SK-N-SH treated with all-trans-retinoic acid at 6 μM for 48 hours (cell line): ENCODE data around the gene CHST8.
A peak's percentile ranks its signal among the peaks of the same experiment; 100 is the strongest.

ENCODE experiments used
- ATAC-seq: fragments of 200-7000 bp; cut with Tn5 transposase; 3 replicates; pipeline ENCODE4 v1.9.1; 2020; ENCODE audit warnings: mild to moderate bottlenecking, moderate library complexity
- ARNTL ChIP-seq: fragments of 450-650 bp; formaldehyde crosslinking; IDR thresholded peaks from 2 replicates; pipeline ENCODE4 v1.5.0; 2020; ENCODE audit warnings: low read depth, mild to moderate bottlenecking, moderate library complexity, borderline replicate concordance
- BACH2 ChIP-seq: fragments of 250-450 bp; sonication (Bioruptor Pico); IDR thresholded peaks from 2 replicates; pipeline ENCODE4 v1.9.0; 2021; ENCODE audit warnings: mild to moderate bottlenecking, borderline replicate concordance
- CREB5 ChIP-seq: fragments of 250-450 bp; sonication (Bioruptor Pico); IDR thresholded peaks from 2 replicates; pipeline ENCODE4 v1.5.1; 2020; ENCODE audit warnings: low read depth, mild to moderate bottlenecking, moderate library complexity
- CSDC2 ChIP-seq: fragments of 250-450 bp; sonication (Bioruptor Pico); IDR thresholded peaks from 2 replicates; pipeline ENCODE4 v1.5.0; 2020; ENCODE audit warnings: mild to moderate bottlenecking, moderate library complexity
- ESRRG ChIP-seq: fragments of 250-450 bp; sonication (Bioruptor Pico); IDR thresholded peaks from 2 replicates; pipeline ENCODE4 v1.6.1; 2021; ENCODE audit warnings: mild to moderate bottlenecking
- GLIS3 ChIP-seq: fragments of 250-450 bp; sonication (Bioruptor Pico); IDR thresholded peaks from 2 replicates; pipeline ENCODE4 v1.5.0; 2020; ENCODE audit warnings: mild to moderate bottlenecking, moderate library complexity
- ISL1 ChIP-seq: fragments of 250-450 bp; sonication (Bioruptor Pico); IDR thresholded peaks from 2 replicates; pipeline ENCODE4 v2.1.2; 2022; ENCODE audit warnings: mild to moderate bottlenecking, moderate library complexity
- OSR1 ChIP-seq: fragments of 250-450 bp; sonication (Bioruptor Pico); IDR thresholded peaks from 2 replicates; pipeline ENCODE4 v1.8.0; 2022; ENCODE audit warnings: moderate library complexity, mild to moderate bottlenecking, inconsistent platforms
- POU6F1 ChIP-seq: fragments of 250-450 bp; sonication (Bioruptor Pico); IDR thresholded peaks from 2 replicates; pipeline ENCODE4 v1.8.0; 2021; ENCODE audit warnings: low read depth, mild to moderate bottlenecking, moderate library complexity, borderline replicate concordance
- PPARA ChIP-seq: fragments of 250-450 bp; sonication (Bioruptor Pico); IDR thresholded peaks from 2 replicates; pipeline ENCODE4 v1.5.0; 2020; ENCODE audit warnings: mild to moderate bottlenecking, borderline replicate concordance
- RARB ChIP-seq: fragments of 250-450 bp; sonication (Bioruptor Pico); IDR thresholded peaks from 2 replicates; pipeline ENCODE4 v1.8.0; 2021; ENCODE audit warnings: mild to moderate bottlenecking, moderate library complexity
- TCF4 ChIP-seq: fragments of 250-450 bp; sonication (Bioruptor Pico); IDR thresholded peaks from 2 replicates; pipeline ENCODE4 v1.8.0; 2021; ENCODE audit warnings: mild to moderate bottlenecking, moderate library complexity, borderline replicate concordance
- TOX ChIP-seq: fragments of 250-450 bp; sonication (Bioruptor Pico); IDR thresholded peaks from 2 replicates; pipeline ENCODE4 v1.8.0; 2021; ENCODE audit warnings: mild to moderate bottlenecking, moderate library complexity, borderline replicate concordance
- TSHZ2 ChIP-seq: fragments of 250-450 bp; sonication (Bioruptor Pico); IDR thresholded peaks from 2 replicates; pipeline ENCODE4 v1.5.0; 2020; ENCODE audit warnings: mild to moderate bottlenecking, moderate library complexity
- ZC3H10 ChIP-seq: fragments of 250-450 bp; sonication (Bioruptor Pico); IDR thresholded peaks from 2 replicates; pipeline ENCODE4 v1.5.1; 2021; ENCODE audit warnings: mild to moderate bottlenecking, moderate library complexity
- ZFP3 ChIP-seq: fragments of 250-450 bp; sonication (Bioruptor Pico); IDR thresholded peaks from 2 replicates; pipeline ENCODE4 v1.5.0; 2020; ENCODE audit warnings: mild to moderate bottlenecking, moderate library complexity
- ZFP30 ChIP-seq: fragments of 450-650 bp; formaldehyde crosslinking; IDR thresholded peaks from 2 replicates; pipeline ENCODE4 v1.5.0; 2022; ENCODE audit warnings: mild to moderate bottlenecking, moderate library complexity
- ZNF565 ChIP-seq: fragments of 450-650 bp; formaldehyde crosslinking; conservative IDR thresholded peaks from 2 replicates; pipeline ENCODE4 v1.5.0; 2020; ENCODE audit warnings: low read depth, mild to moderate bottlenecking, moderate library complexity
- ZNF70 ChIP-seq: fragments of 450-650 bp; formaldehyde crosslinking; IDR thresholded peaks from 2 replicates; pipeline ENCODE4 v1.5.0; 2020; ENCODE audit warnings: mild to moderate bottlenecking, moderate library complexity
- ZNF8 ChIP-seq: fragments of 450-650 bp; formaldehyde crosslinking; IDR thresholded peaks from 2 replicates; pipeline ENCODE4 v1.5.0; 2020; ENCODE audit warnings: mild to moderate bottlenecking, moderate library complexity
- TF ChIP-seq, protein P1 (sequence below): fragments of 250-450 bp; sonication (Bioruptor Pico); IDR thresholded peaks from 2 replicates; pipeline ENCODE4 v1.8.0; 2020; ENCODE audit warnings: mild to moderate bottlenecking, moderate library complexity, borderline replicate concordance
- TF ChIP-seq, protein P2 (sequence below): fragments of 250-450 bp; sonication (Bioruptor Pico); IDR thresholded peaks from 2 replicates; pipeline ENCODE4 v1.5.1; 2021; ENCODE audit warnings: mild to moderate bottlenecking, moderate library complexity

The CHST8 gene

GRCh38 chr19:33777351-33777750 is 155.6 kb downstream of the CHST8 start (continued):
- TF ChIP-seq POU6F1 (CRISPR knock-in tag) (no peak), ZNF8 (CRISPR knock-in tag) (no peak), ZFP3 (no peak)

- ATAC-seq: no peak
- TF ChIP-seq, protein P1, sequence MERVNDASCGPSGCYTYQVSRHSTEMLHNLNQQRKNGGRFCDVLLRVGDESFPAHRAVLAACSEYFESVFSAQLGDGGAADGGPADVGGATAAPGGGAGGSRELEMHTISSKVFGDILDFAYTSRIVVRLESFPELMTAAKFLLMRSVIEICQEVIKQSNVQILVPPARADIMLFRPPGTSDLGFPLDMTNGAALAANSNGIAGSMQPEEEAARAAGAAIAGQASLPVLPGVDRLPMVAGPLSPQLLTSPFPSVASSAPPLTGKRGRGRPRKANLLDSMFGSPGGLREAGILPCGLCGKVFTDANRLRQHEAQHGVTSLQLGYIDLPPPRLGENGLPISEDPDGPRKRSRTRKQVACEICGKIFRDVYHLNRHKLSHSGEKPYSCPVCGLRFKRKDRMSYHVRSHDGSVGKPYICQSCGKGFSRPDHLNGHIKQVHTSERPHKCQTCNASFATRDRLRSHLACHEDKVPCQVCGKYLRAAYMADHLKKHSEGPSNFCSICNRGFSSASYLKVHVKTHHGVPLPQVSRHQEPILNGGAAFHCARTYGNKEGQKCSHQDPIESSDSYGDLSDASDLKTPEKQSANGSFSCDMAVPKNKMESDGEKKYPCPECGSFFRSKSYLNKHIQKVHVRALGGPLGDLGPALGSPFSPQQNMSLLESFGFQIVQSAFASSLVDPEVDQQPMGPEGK (CRISPR knock-in tag): no peak
- TF ChIP-seq TSHZ2 (no peak), ZNF70 (CRISPR knock-in tag) (no peak), PPARA (no peak), CSDC2 (CRISPR knock-in tag) (no peak), ZFP30 (no peak), RARB (no peak), ZNF8 (CRISPR knock-in tag) (no peak), ESRRG (CRISPR knock-in tag) (no peak), ZC3H10 (CRISPR knock-in tag) (no peak), OSR1 (no peak), CREB5 (CRISPR knock-in tag) (no peak), TCF4 (CRISPR knock-in tag) (no peak), ZNF565 (CRISPR knock-in tag) (no peak), POU6F1 (CRISPR knock-in tag) (no peak), ZFP3 (no peak), GLIS3 (CRISPR knock-in tag) (no peak)
- TF ChIP-seq, protein P2, sequence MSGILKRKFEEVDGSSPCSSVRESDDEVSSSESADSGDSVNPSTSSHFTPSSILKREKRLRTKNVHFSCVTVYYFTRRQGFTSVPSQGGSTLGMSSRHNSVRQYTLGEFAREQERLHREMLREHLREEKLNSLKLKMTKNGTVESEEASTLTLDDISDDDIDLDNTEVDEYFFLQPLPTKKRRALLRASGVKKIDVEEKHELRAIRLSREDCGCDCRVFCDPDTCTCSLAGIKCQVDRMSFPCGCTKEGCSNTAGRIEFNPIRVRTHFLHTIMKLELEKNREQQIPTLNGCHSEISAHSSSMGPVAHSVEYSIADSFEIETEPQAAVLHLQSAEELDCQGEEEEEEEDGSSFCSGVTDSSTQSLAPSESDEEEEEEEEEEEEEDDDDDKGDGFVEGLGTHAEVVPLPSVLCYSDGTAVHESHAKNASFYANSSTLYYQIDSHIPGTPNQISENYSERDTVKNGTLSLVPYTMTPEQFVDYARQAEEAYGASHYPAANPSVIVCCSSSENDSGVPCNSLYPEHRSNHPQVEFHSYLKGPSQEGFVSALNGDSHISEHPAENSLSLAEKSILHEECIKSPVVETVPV (CRISPR knock-in tag): no peak
Observed at GRCh38 chr19:33777753-33778088, 156.0 kb downstream of the CHST8 start.

DNA sequence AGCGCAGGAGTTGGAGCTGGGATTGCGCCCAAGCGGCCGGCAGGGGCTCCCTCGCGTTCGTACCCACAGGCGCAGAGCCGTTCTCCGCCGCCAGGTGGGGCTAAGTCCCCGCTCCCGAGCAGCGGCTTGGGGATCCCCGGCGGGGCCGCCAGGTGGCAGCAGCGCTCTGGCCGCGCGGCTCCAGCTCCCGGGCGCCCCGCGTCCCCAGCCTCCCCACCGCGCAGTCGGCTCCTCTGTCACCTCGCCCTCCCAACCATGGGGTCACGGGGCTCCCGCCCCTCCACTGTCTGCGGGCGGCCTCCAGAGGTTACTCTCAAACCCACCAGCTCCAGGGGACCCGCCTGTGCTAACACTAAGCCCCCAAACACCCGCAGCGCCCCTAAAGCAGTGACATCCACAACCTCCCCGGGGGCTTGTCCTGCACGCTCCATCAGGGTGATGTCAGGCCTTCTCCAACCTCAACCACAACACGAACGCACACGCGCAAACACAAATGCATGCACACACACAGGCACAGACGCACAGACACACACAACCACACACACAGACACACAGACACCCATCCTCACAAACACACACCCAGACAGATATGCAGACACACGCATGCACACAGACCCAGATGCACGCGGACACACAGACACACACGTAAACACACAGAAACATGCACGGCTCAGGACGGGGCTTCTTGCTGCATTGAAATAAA is 156.5 kb downstream of the CHST8 start:
- peak; percentile 91 for ATAC-seq
- TF ChIP-seq TOX (CRISPR knock-in tag) (no peak), BACH2 (CRISPR knock-in tag) (no peak), TSHZ2 (no peak), ARNTL (CRISPR knock-in tag) (no peak), OSR1 (no peak), GLIS3 (CRISPR knock-in tag) (no peak), ISL1 (CRISPR knock-in tag) (no peak), ZNF8 (CRISPR knock-in tag) (no peak), ZFP3 (no peak), ZC3H10 (CRISPR knock-in tag) (no peak), ZNF565 (CRISPR knock-in tag) (no peak), ZNF70 (CRISPR knock-in tag) (no peak), ZFP30 (no peak), CSDC2 (CRISPR knock-in tag) (no peak)
- TF ChIP-seq, protein P2 (CRISPR knock-in tag): no peak
